T-helper 17 cell (primary cell): Measurements from ENCODE around the gene METTL27. TPM values are rescaled to one million over a fixed set of nuclear protein-coding genes. Genes with fewer than 3 reads are reported as not detected.
"Not testable (repeated sequence)": the region's sequence is repeated elsewhere in the genome, so short reads cannot be mapped to it uniquely, and the experiment has no call there.

Experiments used
- ATAC-seq: fragments of 150-1000 bp; cut with Tn5 transposase; 2 replicates; pipeline ENCODE4 v1.10.0; 2021; ENCODE audit warnings: mild to moderate bottlenecking, moderate library complexity
- DNase-seq, 3 donors: peaks; one replicate each; pipeline versions ENCODE4 v3.0.0 to v3.0.0-alpha.2; 2020 to 2021
- H3K9me3 ChIP-seq: one replicate; pipeline ENCODE4 v1.7.0; 2013; ENCODE audit warnings: low read length, mild to moderate bottlenecking; ENCODE audit not compliant: control insufficient read depth, poor library complexity, severe bottlenecking
- H3K27ac Mint-ChIP-seq: one replicate; pipeline ENCODE4 v1.8.0; 2022; ENCODE audit warnings: mild to moderate bottlenecking, moderate library complexity, mixed read lengths
- H3K27me3 Mint-ChIP-seq: one replicate; pipeline ENCODE4 v1.8.0; 2022; ENCODE audit warnings: mixed read lengths
- H3K36me3 Mint-ChIP-seq: one replicate; pipeline ENCODE4 v1.8.0; 2022; ENCODE audit warnings: low read depth, mixed read lengths
- H3K4me1 Mint-ChIP-seq: one replicate; pipeline ENCODE4 v1.8.0; 2022; ENCODE audit warnings: mild to moderate bottlenecking, mixed read lengths
- H3K4me3 Mint-ChIP-seq: one replicate; pipeline ENCODE4 v1.8.0; 2022; ENCODE audit warnings: mild to moderate bottlenecking, moderate library complexity, mixed read lengths
- total RNA-seq, 4 donors: library from RNA in 2 of 4; stranded (reverse) in 2 of 4; gene quantifications; one replicate each; pipeline ENCODE4 v1.2.3 and lab custom pipeline; 2022 to 2026

The METTL27 gene
- total RNA-seq, 2 donors from 2014 or later = 0.73 to 0.85 TPM

GRCh38 chr7:73812996-73813395 is 29.3 kb downstream of the METTL27 start:
- DNase-seq (no peak), ATAC-seq (no peak)
- Mint-ChIP-seq H3K4me1 (peaks cover 3% of the 10 kb centered on the region), H3K36me3 (peaks cover under 1% of the 10 kb centered on the region), H3K27ac (no peak overlapping the region), H3K27me3 (peaks cover 18% of the 10 kb centered on the region), H3K4me3 (no peak overlapping the region)
- no peaks in the 10 kb centered on the region for H3K9me3 ChIP-seq

DNA sequence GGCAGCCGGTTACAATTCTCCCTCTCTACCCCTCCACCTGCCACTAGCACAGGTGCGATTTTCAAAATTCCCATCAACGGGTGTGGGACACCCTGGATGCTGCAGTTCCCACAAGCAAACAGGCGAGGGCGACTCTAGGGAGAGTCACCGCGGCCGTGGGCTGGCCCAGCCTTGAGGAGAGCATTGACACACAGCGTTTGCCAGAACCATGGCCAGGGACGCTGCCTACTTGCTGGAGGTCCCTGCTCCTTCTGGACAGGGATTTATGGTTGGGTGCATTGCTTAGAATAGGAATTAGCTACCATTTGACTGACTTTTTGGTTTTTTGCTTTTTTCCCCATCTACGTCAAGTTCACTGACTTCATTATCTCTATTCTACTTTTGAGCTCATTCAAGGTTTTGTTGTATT is 30.6 kb downstream of the METTL27 start:
- H3K4me1 Mint-ChIP-seq = no peaks in the 10 kb centered on the region
- H3K9me3 ChIP-seq = no peaks in the 10 kb centered on the region
- no peak overlapping the region for H3K27ac Mint-ChIP-seq
- H3K36me3 Mint-ChIP-seq = no peaks in the 10 kb centered on the region
- peak in 2 of 3 donors; percentile 16 to 48 for DNase-seq
- ATAC-seq = peak; percentile 83
- no peak overlapping the region for H3K4me3 Mint-ChIP-seq
- H3K27me3 Mint-ChIP-seq = peaks cover 12% of the 10 kb centered on the region

- Mint-ChIP-seq H3K4me1 (no peaks in the 10 kb centered on the region), H3K4me3 (no peak overlapping the region), H3K27ac (no peak overlapping the region), H3K27me3 (peaks cover 12% of the 10 kb centered on the region), H3K36me3 (no peaks in the 10 kb centered on the region)
- ATAC-seq (no peak), DNase-seq (no peak)
- H3K9me3 ChIP-seq = no peaks in the 10 kb centered on the region
Observed at GRCh38 chr7:73810998-73811360, 31.3 kb downstream of the METTL27 start.

GRCh38 chr7:73809467-73809951 is 32.8 kb downstream of the METTL27 start:
- H3K27me3 Mint-ChIP-seq = peaks cover 11% of the 10 kb centered on the region
- H3K9me3 ChIP-seq = no peaks in the 10 kb centered on the region
- no peak for DNase-seq
- H3K36me3 Mint-ChIP-seq = peaks cover 3% of the 10 kb centered on the region
- no peak for ATAC-seq
- H3K27ac Mint-ChIP-seq = no peak overlapping the region
- no peak overlapping the region for H3K4me3 Mint-ChIP-seq
- no peaks in the 10 kb centered on the region for H3K4me1 Mint-ChIP-seq

- Mint-ChIP-seq H3K4me1 (no peaks in the 10 kb centered on the region), H3K4me3 (no peak overlapping the region), H3K36me3 (peaks cover 6% of the 10 kb centered on the region), H3K27ac (no peak overlapping the region), H3K27me3 (peaks cover 23% of the 10 kb centered on the region)
- no peak for ATAC-seq
- no peaks in the 10 kb centered on the region for H3K9me3 ChIP-seq
- DNase-seq = no peak
Observed at GRCh38 chr7:73802459-73802858, 39.9 kb downstream of the METTL27 start.

GRCh38 chr7:73801577-73801976 is 40.7 kb downstream of the METTL27 start:
- Mint-ChIP-seq H3K36me3 (peaks cover 6% of the 10 kb centered on the region), H3K4me3 (no peak overlapping the region), H3K4me1 (no peaks in the 10 kb centered on the region), H3K27me3 (peaks cover 23% of the 10 kb centered on the region), H3K27ac (no peak overlapping the region)
- no peaks in the 10 kb centered on the region for H3K9me3 ChIP-seq
- DNase-seq (no peak), ATAC-seq (no peak)

DNA sequence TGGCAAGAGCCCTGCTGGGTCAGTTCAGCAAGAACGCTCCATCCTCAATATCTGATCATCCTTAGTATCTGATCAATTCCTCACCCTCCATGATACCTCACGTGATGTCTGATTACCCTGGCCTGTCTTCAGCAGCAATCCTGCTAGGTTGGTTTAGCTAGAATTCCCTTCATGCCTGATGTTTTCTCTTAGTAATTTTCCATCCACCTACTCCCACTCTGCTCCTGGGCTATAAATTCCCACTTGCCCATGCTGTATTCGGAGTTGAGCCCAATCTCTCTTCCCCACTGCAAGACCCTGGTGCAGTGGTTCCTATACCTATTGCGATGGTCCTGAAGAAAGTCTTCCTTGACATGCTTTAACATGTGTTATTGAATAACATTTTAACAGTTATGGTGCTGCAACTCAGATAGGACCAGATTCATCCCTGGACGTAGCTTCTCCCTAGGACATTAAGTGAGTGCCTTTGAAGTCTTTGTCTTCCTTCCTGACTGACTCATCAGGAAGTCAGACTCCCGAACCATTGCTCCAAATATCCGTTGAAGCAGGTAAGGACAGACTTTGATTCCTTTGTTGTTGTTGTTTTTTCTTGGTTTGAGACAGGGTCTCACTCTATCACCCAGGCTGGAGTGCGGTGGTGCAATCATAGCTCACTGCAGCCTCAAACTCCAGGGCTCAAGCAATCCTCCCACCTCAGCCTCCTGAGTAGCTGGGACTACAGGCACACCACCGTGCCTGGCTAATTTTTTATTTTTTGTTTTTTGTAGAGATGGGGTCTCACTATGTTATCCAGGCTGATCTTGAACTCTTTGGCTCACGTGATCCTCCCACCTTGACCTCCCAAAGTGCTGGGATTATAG is 42.8 kb downstream of the METTL27 start:
- H3K27ac Mint-ChIP-seq = no peak overlapping the region
- DNase-seq = no peak
- peaks cover 3% of the 10 kb centered on the region for H3K36me3 Mint-ChIP-seq
- peaks cover 26% of the 10 kb centered on the region for H3K27me3 Mint-ChIP-seq
- H3K4me3 Mint-ChIP-seq = no peak overlapping the region
- H3K4me1 Mint-ChIP-seq = no peaks in the 10 kb centered on the region
- ATAC-seq = no peak
- no peaks in the 10 kb centered on the region for H3K9me3 ChIP-seq

DNA sequence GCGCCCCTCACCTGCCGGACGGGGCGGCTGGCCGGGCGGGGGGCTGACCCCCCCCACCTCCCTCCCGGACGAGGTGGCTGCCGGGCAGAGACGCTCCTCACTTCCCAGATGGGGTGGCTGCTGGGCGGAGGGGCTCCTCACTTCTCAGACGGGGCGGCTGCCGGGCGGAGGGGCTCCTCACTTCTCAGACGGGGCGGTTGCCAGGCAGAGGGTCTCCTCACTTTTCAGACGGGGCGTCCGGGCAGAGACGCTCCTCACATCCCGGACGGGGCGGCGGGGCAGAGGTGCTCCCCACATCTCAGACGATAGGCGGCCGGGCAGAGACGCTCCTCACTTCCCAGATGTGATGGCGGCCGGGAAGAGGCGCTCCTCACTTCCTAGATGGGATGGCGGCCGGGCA is 45.1 kb downstream of the METTL27 start:
- not testable (repeated sequence) for H3K4me3 Mint-ChIP-seq, H3K4me1 Mint-ChIP-seq, DNase-seq, H3K36me3 Mint-ChIP-seq, ATAC-seq, H3K27ac Mint-ChIP-seq, H3K9me3 ChIP-seq
- peaks cover 25% of the 10 kb centered on the region for H3K27me3 Mint-ChIP-seq

GRCh38 chr7:73796656-73797055 is 45.7 kb downstream of the METTL27 start:
- H3K27me3 Mint-ChIP-seq = peaks cover 25% of the 10 kb centered on the region
- H3K9me3 ChIP-seq, H3K27ac Mint-ChIP-seq, H3K4me1 Mint-ChIP-seq, H3K4me3 Mint-ChIP-seq, ATAC-seq, DNase-seq, H3K36me3 Mint-ChIP-seq: not testable (repeated sequence)

- DNase-seq, H3K9me3 ChIP-seq, H3K4me1 Mint-ChIP-seq, ATAC-seq, H3K4me3 Mint-ChIP-seq, H3K27ac Mint-ChIP-seq, H3K36me3 Mint-ChIP-seq: not testable (repeated sequence)
- peaks cover 19% of the 10 kb centered on the region for H3K27me3 Mint-ChIP-seq
Observed at GRCh38 chr7:73795188-73795587, 47.1 kb downstream of the METTL27 start.

DNA sequence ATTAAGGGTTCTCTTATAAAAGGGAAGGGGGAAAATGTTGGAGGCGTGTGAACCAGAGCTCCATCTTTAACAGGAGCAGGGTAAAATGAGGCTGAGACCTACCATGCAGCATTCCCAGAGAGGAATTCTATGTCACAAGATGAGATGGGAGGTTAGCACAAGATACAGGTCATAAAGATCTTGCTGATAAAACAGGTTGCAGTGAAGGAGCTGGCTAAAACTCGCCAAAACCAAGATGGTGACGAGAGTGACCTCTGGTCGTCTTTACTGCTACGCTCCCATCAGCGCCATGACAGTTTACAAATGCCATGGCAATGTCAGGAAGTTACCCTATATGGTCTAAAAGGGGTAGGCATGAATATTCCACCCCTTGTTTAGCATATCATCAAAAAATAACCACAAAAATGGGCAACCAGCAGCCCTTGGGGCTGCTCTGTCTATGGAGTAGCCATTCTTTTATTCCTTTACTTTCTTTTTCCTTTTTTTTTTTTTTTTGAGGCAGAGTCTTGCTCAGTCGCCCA is 51.1 kb downstream of the METTL27 start:
- H3K9me3 ChIP-seq, H3K4me3 Mint-ChIP-seq, DNase-seq, H3K27ac Mint-ChIP-seq, H3K36me3 Mint-ChIP-seq, ATAC-seq, H3K27me3 Mint-ChIP-seq, H3K4me1 Mint-ChIP-seq: not testable (repeated sequence)

- no peaks in the 10 kb centered on the region for H3K4me1 Mint-ChIP-seq
- H3K36me3 Mint-ChIP-seq = no peaks in the 10 kb centered on the region
- H3K27me3 Mint-ChIP-seq = no peaks in the 10 kb centered on the region
- ATAC-seq = no peak
- no peak overlapping the region for H3K27ac Mint-ChIP-seq
- DNase-seq = no peak
- H3K9me3 ChIP-seq = no peaks in the 10 kb centered on the region
- H3K4me3 Mint-ChIP-seq = no peak overlapping the region
Observed at GRCh38 chr7:73789051-73789450, 53.3 kb downstream of the METTL27 start.

DNA sequence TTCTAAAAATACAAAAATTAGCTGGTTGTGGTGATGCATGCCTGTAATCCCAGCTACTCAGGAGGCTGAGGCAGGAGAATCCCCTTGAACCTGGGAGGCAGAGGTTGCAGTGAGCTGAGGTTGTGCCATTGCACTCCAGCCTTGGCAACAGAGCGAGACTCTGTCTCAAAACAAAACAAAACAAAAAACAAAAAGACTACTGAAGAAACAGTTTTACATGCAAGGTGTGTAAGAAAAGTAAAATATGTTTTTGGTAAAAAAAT is 54.6 kb downstream of the METTL27 start:
- H3K9me3 ChIP-seq, H3K27me3 Mint-ChIP-seq, H3K4me3 Mint-ChIP-seq, DNase-seq, H3K4me1 Mint-ChIP-seq, H3K36me3 Mint-ChIP-seq, H3K27ac Mint-ChIP-seq, ATAC-seq: not testable (repeated sequence)

- DNase-seq (no peak), ATAC-seq (no peak)
- Mint-ChIP-seq H3K27ac (peak overlapping the region; percentile 51), H3K27me3 (no peaks in the 10 kb centered on the region), H3K4me1 (no peaks in the 10 kb centered on the region), H3K4me3 (no peak overlapping the region), H3K36me3 (no peaks in the 10 kb centered on the region)
- H3K9me3 ChIP-seq = no peaks in the 10 kb centered on the region
Observed at GRCh38 chr7:73786588-73786987, 55.7 kb downstream of the METTL27 start.
